Measurements from ENCODE around the gene KIAA1328. TPM values are rescaled to one million over a fixed set of nuclear protein-coding genes. Genes with fewer than 3 reads are reported as not detected.

The KIAA1328 gene
- total and polyA plus RNA-seq, 9 of the 15 experiments (the other 6 are each of a cell fraction or from before 2014, with no cell fraction given): 4.0 to 8.6 (median 7.4) TPM

DNA sequence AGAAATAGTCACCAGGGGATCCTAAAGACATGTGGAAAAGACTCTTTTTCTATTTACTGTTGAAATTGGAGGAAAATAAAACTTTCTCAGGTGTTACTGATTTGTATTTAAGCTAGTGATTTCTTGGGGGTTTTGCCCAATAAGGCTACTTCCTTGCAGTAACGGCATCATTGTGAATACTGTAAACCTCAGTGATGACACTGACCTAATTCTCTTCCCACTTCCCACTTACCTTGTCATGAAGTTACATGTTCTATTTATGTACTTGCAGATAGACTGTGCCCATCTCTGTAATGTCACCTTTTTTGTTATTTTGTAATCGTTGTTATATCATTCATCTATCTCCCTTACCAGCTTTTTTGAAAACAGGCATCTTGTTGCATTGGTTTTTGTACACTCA, 134.5 kb downstream of the KIAA1328 start:
- CTCF ChIA-PET (ENCODE audit: low intra/inter-chr PET ratio): no interaction called here
- Histone ChIP-seq H3K9ac (ENCODE audit: insufficient read depth in 1 of 2, low read depth in 2 of 2, low read length in 2 of 2) (no peak overlapping the region), H3K27ac (ENCODE audit: extremely low read depth, low read depth, low read length) (no peak overlapping the region), H3K4me1 (replicated peaks in 1 of 2; ENCODE audit: control insufficient read depth in 2 of 2, insufficient read depth in 2 of 2, low read length in 2 of 2) (no peaks in the 10 kb centered on the region), H3K27me3 (ENCODE audit: control insufficient read depth in 2 of 2, insufficient read depth in 2 of 2, low read length in 2 of 2) (no peaks in the 10 kb centered on the region), H3K9me1 (ENCODE audit: control insufficient read depth, insufficient read depth, low read length) (no peaks in the 10 kb centered on the region), H2AFZ (ENCODE audit: low read depth, low read length) (no peak overlapping the region), H3K9me3 (replicated peaks; ENCODE audit: control insufficient read depth, insufficient read depth, low read depth, low read length) (no peaks in the 10 kb centered on the region), H3K4me2 (ENCODE audit: insufficient read depth, low read length) (no peak overlapping the region), H4K20me1 (replicated peaks; ENCODE audit: control insufficient read depth, insufficient read depth, low read length) (no peaks in the 10 kb centered on the region), H3K36me3 (ENCODE audit: control insufficient read depth, insufficient read depth, low read length) (no peaks in the 10 kb centered on the region), H3K4me3 (no peak overlapping the region), H3K79me2 (ENCODE audit: control insufficient read depth, insufficient read depth, low read length) (no peaks in the 10 kb centered on the region)
- no peak for DNase-seq (ENCODE audit: extremely low read depth in 1 of 4, low spot score in 3 of 4)
- intact Hi-C loops (cut with micrococcal nuclease): no loop called here
- ATAC-seq: no peak
- POLR2A ChIA-PET: no interaction called here
- no TSS peak for BruUV-seq (replicated peaks)
- TF ChIP-seq, protein P1, sequence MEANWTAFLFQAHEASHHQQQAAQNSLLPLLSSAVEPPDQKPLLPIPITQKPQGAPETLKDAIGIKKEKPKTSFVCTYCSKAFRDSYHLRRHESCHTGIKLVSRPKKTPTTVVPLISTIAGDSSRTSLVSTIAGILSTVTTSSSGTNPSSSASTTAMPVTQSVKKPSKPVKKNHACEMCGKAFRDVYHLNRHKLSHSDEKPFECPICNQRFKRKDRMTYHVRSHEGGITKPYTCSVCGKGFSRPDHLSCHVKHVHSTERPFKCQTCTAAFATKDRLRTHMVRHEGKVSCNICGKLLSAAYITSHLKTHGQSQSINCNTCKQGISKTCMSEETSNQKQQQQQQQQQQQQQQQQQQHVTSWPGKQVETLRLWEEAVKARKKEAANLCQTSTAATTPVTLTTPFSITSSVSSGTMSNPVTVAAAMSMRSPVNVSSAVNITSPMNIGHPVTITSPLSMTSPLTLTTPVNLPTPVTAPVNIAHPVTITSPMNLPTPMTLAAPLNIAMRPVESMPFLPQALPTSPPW (CRISPR knock-in tag; IDR thresholded peaks at IDR 0.05): no peak
- TF ChIP-seq MXI1 (IDR thresholded peaks at IDR 0.05; ENCODE audit: low read depth, low read length): no peak
- no peak for TF ChIP-seq TSC22D4 (tag; IDR thresholded peaks at IDR 0.05)
- no peak for TF ChIP-seq ILK (tag; IDR thresholded peaks at IDR 0.05; ENCODE audit: borderline replicate concordance, low read depth)
- no peak for TF ChIP-seq ELK3 (CRISPR knock-in tag; IDR thresholded peaks at IDR 0.05)
- no peak for TF ChIP-seq ZNF785 (CRISPR knock-in tag; IDR thresholded peaks at IDR 0.05)
- no peak for TF ChIP-seq HOXB6 (CRISPR knock-in tag; IDR thresholded peaks at IDR 0.05; ENCODE audit: borderline replicate concordance)
- no peak for TF ChIP-seq GTF2E2 (tag; IDR thresholded peaks at IDR 0.05)
- TF ChIP-seq TARDBP (IDR thresholded peaks at IDR 0.05): no peak
- TF ChIP-seq TAF1 (IDR thresholded peaks at IDR 0.05; ENCODE audit: control insufficient read depth, extremely low read depth, insufficient read depth, low read length, severe bottlenecking): no peak
- no peak for TF ChIP-seq SUPT5H (IDR thresholded peaks at IDR 0.05)
- TF ChIP-seq SNIP1 (IDR thresholded peaks at IDR 0.05; ENCODE audit: low read depth): no peak
- TF ChIP-seq BRF1 (IDR thresholded peaks at IDR 0.05; ENCODE audit: borderline replicate concordance, extremely low read depth, insufficient read length): no peak
- TF ChIP-seq HMG20B (CRISPR knock-in tag; IDR thresholded peaks at IDR 0.05): no peak
- TF ChIP-seq COPS2 (conservative IDR thresholded peaks at IDR 0.05): no peak
- no peak for TF ChIP-seq RBM22 (IDR thresholded peaks at IDR 0.05; ENCODE audit: low read depth, low read length, poor library complexity, severe bottlenecking)
- TF ChIP-seq E2F5 (CRISPR knock-in tag; IDR thresholded peaks at IDR 0.05): no peak
- no peak for TF ChIP-seq ZC3H4 (CRISPR knock-in tag; IDR thresholded peaks at IDR 0.05; ENCODE audit: borderline replicate concordance)
- TF ChIP-seq ZNF717 (CRISPR knock-in tag; IDR thresholded peaks at IDR 0.05): no peak
- TF ChIP-seq EP400 (IDR thresholded peaks at IDR 0.05): no peak
- in situ Hi-C loops (cut with MboI): no loop called here
- 13% methylated on average over 2 of the region's 2 CpGs for WGBS (ENCODE audit: insufficient coverage, low coverage, missing lambda C conversion rate)
- FAIRE-seq: no peak

All from K562 (cell line).